GM18907 (cell line): ENCODE results near the gene MRAS.
"Not testable (repeated sequence)": the region's sequence is repeated elsewhere in the genome, so short reads cannot be mapped to it uniquely, and the experiment has no call there.

Source experiments
- ATAC-seq: cut with Tn5 transposase; IDR thresholded peaks from one replicate; pipeline ENCODE4 v1.9.1; 2021; ENCODE audit warnings: mild to moderate bottlenecking, moderate library complexity; ENCODE audit not compliant: unreplicated experiment

MRAS gene

GRCh38 chr3:138442433-138442832 is 94.1 kb downstream of the MRAS start:
- no peak for ATAC-seq

- ATAC-seq = no peak
Observed at GRCh38 chr3:138443091-138443490, 94.7 kb downstream of the MRAS start.

- ATAC-seq = no peak
Observed at GRCh38 chr3:138443521-138444503, 95.4 kb downstream of the MRAS start.

GRCh38 chr3:138445236-138445635 is 96.9 kb downstream of the MRAS start:
- ATAC-seq = no peak

GRCh38 chr3:138445654-138446053 is 97.3 kb downstream of the MRAS start:
- no peak for ATAC-seq

GRCh38 chr3:138448631-138449030 is 100.3 kb downstream of the MRAS start:
- ATAC-seq = no peak

- ATAC-seq = no peak
Observed at GRCh38 chr3:138449490-138449889, 101.1 kb downstream of the MRAS start.

GRCh38 chr3:138450181-138450580 is 101.8 kb downstream of the MRAS start:
- ATAC-seq = no peak

GRCh38 chr3:138450704-138451424 is 102.5 kb downstream of the MRAS start:
- ATAC-seq = no peak

- ATAC-seq = no peak
Observed at GRCh38 chr3:138451595-138452162, 103.3 kb downstream of the MRAS start.

- no peak for ATAC-seq
Observed at GRCh38 chr3:138452436-138452835, 104.1 kb downstream of the MRAS start.

GRCh38 chr3:138453940-138454339 is 105.6 kb downstream of the MRAS start:
- not testable (repeated sequence) for ATAC-seq
